ENCODE measurements around the gene SI.

SI gene

DNA sequence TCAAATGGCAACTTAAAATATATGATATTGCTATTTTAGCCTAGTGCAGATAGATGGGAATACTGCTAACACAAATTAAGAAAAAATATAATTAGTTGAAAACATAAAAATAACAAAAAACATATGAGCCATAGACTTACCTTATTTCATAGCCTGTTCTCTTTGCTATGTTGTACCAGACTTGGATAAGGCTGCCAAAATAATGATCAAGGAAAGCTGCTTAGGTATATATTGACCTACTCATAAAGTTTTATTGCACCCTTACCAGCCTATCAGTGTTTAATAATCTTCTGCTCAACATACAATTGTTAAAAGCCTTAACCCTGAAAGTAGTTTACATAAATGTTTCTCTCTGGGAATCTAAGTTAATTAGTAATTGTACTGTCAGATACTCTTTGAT lies at the start of gene SI:
Gene SI (minus strand): TSS at position 204 of the 400 bp plus-strand sequence. CDS start 2,484 bp downstream, outside the sequence.
- TF ChIP-seq, protein P1, sequence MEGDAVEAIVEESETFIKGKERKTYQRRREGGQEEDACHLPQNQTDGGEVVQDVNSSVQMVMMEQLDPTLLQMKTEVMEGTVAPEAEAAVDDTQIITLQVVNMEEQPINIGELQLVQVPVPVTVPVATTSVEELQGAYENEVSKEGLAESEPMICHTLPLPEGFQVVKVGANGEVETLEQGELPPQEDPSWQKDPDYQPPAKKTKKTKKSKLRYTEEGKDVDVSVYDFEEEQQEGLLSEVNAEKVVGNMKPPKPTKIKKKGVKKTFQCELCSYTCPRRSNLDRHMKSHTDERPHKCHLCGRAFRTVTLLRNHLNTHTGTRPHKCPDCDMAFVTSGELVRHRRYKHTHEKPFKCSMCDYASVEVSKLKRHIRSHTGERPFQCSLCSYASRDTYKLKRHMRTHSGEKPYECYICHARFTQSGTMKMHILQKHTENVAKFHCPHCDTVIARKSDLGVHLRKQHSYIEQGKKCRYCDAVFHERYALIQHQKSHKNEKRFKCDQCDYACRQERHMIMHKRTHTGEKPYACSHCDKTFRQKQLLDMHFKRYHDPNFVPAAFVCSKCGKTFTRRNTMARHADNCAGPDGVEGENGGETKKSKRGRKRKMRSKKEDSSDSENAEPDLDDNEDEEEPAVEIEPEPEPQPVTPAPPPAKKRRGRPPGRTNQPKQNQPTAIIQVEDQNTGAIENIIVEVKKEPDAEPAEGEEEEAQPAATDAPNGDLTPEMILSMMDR (IDR thresholded peaks at IDR 0.05; ENCODE audit: poor library complexity, severe bottlenecking): no peak

DNA sequence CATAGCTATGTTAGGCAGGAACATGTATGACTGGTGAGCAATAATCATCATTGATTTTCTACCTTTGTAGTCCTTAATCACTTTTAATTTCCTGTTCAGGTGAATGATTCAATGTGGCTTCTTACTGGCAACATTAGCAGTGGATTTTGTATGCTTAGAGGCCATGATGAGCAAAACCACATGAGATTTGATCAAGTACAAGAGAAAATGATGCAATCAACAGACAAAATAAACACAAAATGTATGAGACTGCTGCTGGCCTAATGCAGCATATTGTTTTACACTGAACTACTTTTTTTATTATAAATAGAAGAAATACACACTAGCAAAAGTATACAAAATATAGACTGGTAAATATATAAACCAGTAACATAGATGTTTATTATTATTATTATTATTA lies 47.5 kb upstream of the SI start:
- H3K27me3 ChIP-seq (ENCODE audit: insufficient read depth, poor library complexity, severe bottlenecking): no peaks in the 10 kb centered on the region
- H3K27ac ChIP-seq (ENCODE audit: poor library complexity, severe bottlenecking): no peak overlapping the region
- H3K4me3 ChIP-seq (ENCODE audit: severe bottlenecking): no peak overlapping the region
- no peaks in the 10 kb centered on the region for H3K36me3 ChIP-seq (ENCODE audit: low read depth)
- no peak for ATAC-seq (ENCODE audit: low read depth)
- TF ChIP-seq, protein P1 (IDR thresholded peaks at IDR 0.05; ENCODE audit: poor library complexity, severe bottlenecking): no peak
- H3K9me3 ChIP-seq (ENCODE audit: severe bottlenecking): no peaks in the 10 kb centered on the region
- DNase-seq (ENCODE audit: low spot score): no peak
- H3K4me1 ChIP-seq (ENCODE audit: insufficient read depth, poor library complexity, severe bottlenecking): no peaks in the 10 kb centered on the region

More for the DNA sequence above, at the start of gene SI:
- Histone ChIP-seq H3K4me1 (ENCODE audit: insufficient read depth, poor library complexity, severe bottlenecking) (no peaks in the 10 kb centered on the region), H3K27me3 (ENCODE audit: insufficient read depth, poor library complexity, severe bottlenecking) (no peaks in the 10 kb centered on the region), H3K9me3 (ENCODE audit: severe bottlenecking) (no peaks in the 10 kb centered on the region), H3K36me3 (ENCODE audit: low read depth) (no peaks in the 10 kb centered on the region), H3K4me3 (ENCODE audit: severe bottlenecking) (no peak within 1 kb of the TSS), H3K27ac (ENCODE audit: poor library complexity, severe bottlenecking) (no peak within 1 kb of the TSS)
- no peak for ATAC-seq (ENCODE audit: low read depth)
- DNase-seq (ENCODE audit: low spot score): no peak

DNA sequence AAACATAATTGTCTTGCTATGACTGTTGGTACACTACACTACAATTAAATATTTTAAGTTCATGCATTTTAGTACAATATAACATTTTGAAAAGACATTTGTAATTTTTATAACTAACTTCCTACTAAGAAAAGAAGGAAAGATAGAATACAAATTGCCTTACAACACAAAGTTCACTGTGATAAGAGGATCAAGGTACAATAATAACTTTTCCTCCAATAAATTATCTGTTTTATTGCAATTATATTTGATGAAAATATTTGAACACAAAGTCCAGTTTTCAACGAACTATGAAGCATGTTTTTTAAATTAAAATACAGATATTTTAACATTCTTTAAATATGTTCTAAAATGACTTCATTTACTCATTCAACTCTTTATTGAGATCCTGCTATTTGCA lies 33.1 kb upstream of the SI start:
- no peak overlapping the region for H3K27ac ChIP-seq (ENCODE audit: poor library complexity, severe bottlenecking)
- no peaks in the 10 kb centered on the region for H3K4me1 ChIP-seq (ENCODE audit: insufficient read depth, poor library complexity, severe bottlenecking)
- no peaks in the 10 kb centered on the region for H3K9me3 ChIP-seq (ENCODE audit: severe bottlenecking)
- H3K27me3 ChIP-seq (ENCODE audit: insufficient read depth, poor library complexity, severe bottlenecking): no peaks in the 10 kb centered on the region
- H3K4me3 ChIP-seq (ENCODE audit: severe bottlenecking): no peak overlapping the region
- no peaks in the 10 kb centered on the region for H3K36me3 ChIP-seq (ENCODE audit: low read depth)
- DNase-seq (ENCODE audit: low spot score) (no peak), ATAC-seq (ENCODE audit: low read depth) (no peak)
- TF ChIP-seq, protein P1 (IDR thresholded peaks at IDR 0.05; ENCODE audit: poor library complexity, severe bottlenecking): no peak

DNA sequence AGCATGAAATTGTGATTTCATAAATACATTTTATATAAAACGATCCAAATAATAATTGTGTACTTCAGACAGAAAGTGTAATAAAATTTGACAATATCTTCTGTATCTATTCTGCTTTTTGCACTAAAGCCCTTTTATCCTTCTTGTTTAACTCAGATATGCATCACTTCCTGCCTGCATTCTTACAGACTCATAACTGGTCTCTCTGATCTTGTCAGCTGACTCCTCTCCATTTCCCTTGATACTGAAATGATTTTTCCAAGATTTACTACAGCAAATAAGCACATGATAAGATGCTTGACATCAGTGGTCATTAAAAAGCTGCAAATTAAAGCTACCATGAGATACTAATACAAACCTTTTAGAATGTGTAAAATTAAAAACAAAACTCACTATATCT lies 25.3 kb upstream of the SI start:
- Histone ChIP-seq H3K27me3 (ENCODE audit: insufficient read depth, poor library complexity, severe bottlenecking) (no peaks in the 10 kb centered on the region), H3K9me3 (ENCODE audit: severe bottlenecking) (no peaks in the 10 kb centered on the region), H3K4me3 (ENCODE audit: severe bottlenecking) (no peak overlapping the region), H3K36me3 (ENCODE audit: low read depth) (no peaks in the 10 kb centered on the region), H3K27ac (ENCODE audit: poor library complexity, severe bottlenecking) (no peak overlapping the region), H3K4me1 (ENCODE audit: insufficient read depth, poor library complexity, severe bottlenecking) (no peaks in the 10 kb centered on the region)
- ATAC-seq (ENCODE audit: low read depth): no peak
- TF ChIP-seq, protein P1 (IDR thresholded peaks at IDR 0.05; ENCODE audit: poor library complexity, severe bottlenecking): no peak
- no peak for DNase-seq (ENCODE audit: low spot score)

DNA sequence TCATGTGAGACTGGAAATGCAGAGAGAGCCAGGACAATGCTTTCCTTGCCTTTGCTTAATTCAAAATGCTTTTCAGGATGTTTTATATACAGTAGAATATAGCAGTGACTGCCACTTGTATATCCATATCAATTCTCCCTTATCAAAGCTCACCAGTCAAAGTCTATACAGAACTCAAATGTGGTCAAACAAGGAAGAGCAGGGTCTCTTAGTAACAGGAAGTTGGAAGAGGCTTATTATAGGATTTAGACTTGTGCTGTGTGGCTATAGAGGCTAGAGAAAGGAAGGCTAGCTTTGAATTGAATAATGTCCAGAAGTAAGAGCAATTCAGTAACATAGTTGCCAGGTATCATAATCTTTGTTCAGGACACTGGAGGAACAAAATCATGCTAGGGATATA lies 4.4 kb upstream of the SI start:
- Histone ChIP-seq H3K36me3 (ENCODE audit: low read depth) (no peaks in the 10 kb centered on the region), H3K27me3 (ENCODE audit: insufficient read depth, poor library complexity, severe bottlenecking) (no peaks in the 10 kb centered on the region), H3K4me3 (ENCODE audit: severe bottlenecking) (no peak overlapping the region), H3K9me3 (ENCODE audit: severe bottlenecking) (no peaks in the 10 kb centered on the region), H3K4me1 (ENCODE audit: insufficient read depth, poor library complexity, severe bottlenecking) (no peaks in the 10 kb centered on the region), H3K27ac (ENCODE audit: poor library complexity, severe bottlenecking) (no peak overlapping the region)
- ATAC-seq (ENCODE audit: low read depth) (no peak), DNase-seq (ENCODE audit: low spot score) (no peak)
- TF ChIP-seq, protein P1 (IDR thresholded peaks at IDR 0.05; ENCODE audit: poor library complexity, severe bottlenecking): no peak
